ENCODE results near the gene LY6G6F.

DNA sequence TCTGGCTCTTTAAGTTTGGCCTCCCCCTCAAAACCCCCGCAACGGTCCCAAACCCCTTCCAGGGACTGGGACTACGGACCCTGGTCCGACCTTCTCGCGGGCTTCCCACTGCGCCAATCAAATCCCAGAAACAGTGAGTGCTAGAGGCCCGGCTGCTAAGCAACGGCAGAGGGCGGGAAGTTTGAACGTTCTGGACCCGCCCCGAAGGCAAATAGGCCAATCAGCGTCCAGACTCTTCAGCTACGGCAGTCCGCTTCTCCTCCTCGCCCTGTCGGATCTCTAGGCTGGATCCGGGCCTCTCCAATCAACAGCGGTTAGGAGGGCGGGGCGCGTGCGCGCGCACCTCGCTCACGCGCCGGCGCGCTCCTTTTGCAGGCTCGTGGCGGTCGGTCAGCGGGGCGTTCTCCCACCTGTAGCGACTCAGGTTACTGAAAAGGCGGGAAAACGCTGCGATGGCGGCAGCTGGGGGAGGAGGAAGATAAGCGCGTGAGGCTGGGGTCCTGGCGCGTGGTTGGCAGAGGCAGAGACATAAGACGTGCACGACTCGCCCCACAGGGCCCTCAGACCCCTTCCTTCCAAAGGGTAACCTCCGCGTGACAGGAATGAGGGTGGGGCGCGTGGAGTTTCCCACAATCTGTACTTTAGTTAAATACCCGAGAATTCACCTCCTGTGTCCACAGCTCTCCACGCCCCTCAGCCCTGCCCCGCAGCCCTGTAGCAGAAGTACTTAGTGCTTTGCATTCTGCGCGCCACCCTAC is 33.2 kb downstream of the LY6G6F start, which contains the start of gene MSH5:
- TF ChIP-seq EZH2 (IDR thresholded peaks at IDR 0.05), result no peak
- TF ChIP-seq POLR2AphosphoS5 (IDR thresholded peaks at IDR 0.05; ENCODE audit: borderline replicate concordance, low read depth, low read length), result peak; percentile 86
- TF ChIP-seq FOXP2 (optimal IDR thresholded peaks at IDR 0.05; ENCODE audit: control extremely low read depth, extremely low read length, insufficient read depth), result no peak
